NB4 (cell line): Measurements from ENCODE around the gene HS3ST6.

Experiments used
- DNase-seq: peaks from one replicate; pipeline ENCODE4 v3.0.0; 2010; ENCODE audit warnings: low read depth
- H3K4me3 ChIP-seq: one replicate; pipeline ENCODE4 v1.5.1; 2011; ENCODE audit warnings: mild to moderate bottlenecking, low read depth, low read length, moderate library complexity
- CTCF ChIP-seq: IDR thresholded peaks from one replicate; pipeline ENCODE4 v1.5.1; 2012; ENCODE audit warnings: low read depth, low read length
- MYC ChIP-seq: IDR thresholded peaks from 2 replicates; pipeline ENCODE4 v1.6.1; 2011; ENCODE audit warnings: low read depth, low read length
- POLR2A ChIP-seq: IDR thresholded peaks from 2 replicates; pipeline ENCODE4 v1.6.1; 2011; ENCODE audit warnings: mild to moderate bottlenecking; ENCODE audit not compliant: insufficient read length; ENCODE audit errors: extremely low read depth
- TF ChIP-seq, protein P1 (sequence below): IDR thresholded peaks from 2 replicates; pipeline ENCODE4 v1.6.1; 2011; ENCODE audit warnings: low read depth, low read length

HS3ST6 gene

GRCh38 chr16:1918351-1919326 is at the start of gene HS3ST6:
TSS of gene HS3ST6 (minus strand) at chr16:1918415. CDS start at chr16:1918323, 92 bp downstream.
- TF ChIP-seq, protein P1, sequence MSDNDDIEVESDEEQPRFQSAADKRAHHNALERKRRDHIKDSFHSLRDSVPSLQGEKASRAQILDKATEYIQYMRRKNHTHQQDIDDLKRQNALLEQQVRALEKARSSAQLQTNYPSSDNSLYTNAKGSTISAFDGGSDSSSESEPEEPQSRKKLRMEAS, result no peak
- TF ChIP-seq CTCF, result no peak
- no peak for TF ChIP-seq MYC
- TF ChIP-seq POLR2A, result no peak
- no peak for DNase-seq
- H3K4me3 ChIP-seq, result no peak within 1 kb of the TSS

GRCh38 chr16:1966460-1966859 is 48.2 kb upstream of the HS3ST6 start, which contains the start of gene RNF151:
TSS of gene RNF151 (plus strand) at chr16:1966856. CDS start at chr16:1966882, 26 bp downstream.
- H3K4me3 ChIP-seq, result peak within 1 kb of the TSS; percentile 97
- DNase-seq, result no peak
- TF ChIP-seq POLR2A (no peak), CTCF (no peak), MYC (no peak)
- TF ChIP-seq, protein P1, result no peak

GRCh38 chr16:1965396-1966001 is 47.3 kb upstream of the HS3ST6 start:
- TF ChIP-seq, protein P1, result no peak
- TF ChIP-seq POLR2A (no peak), MYC (no peak), CTCF (no peak)
- DNase-seq, result no peak
- H3K4me3 ChIP-seq, result peak overlapping the region; percentile 97

GRCh38 chr16:1964506-1965395 is 46.5 kb upstream of the HS3ST6 start, which contains the start of gene RPS2:
TSS of gene RPS2 (minus strand) at chr16:1964826. CDS start at chr16:1964625, 201 bp downstream.
- peak; percentile 98 for DNase-seq

More at GRCh38 chr16:1964506-1965395, 46.5 kb upstream of the HS3ST6 start, which contains the start of gene RPS2:
- H3K4me3 ChIP-seq, result peak within 1 kb of the TSS; percentile 97
- peak; percentile 95 for TF ChIP-seq MYC
- TF ChIP-seq, protein P1, result peak; percentile 88
- peak; percentile 99 for TF ChIP-seq POLR2A
- no peak for TF ChIP-seq CTCF
